GM12878 (cell line): ENCODE data around the gene FXN. TPM values are rescaled to one million over a fixed set of nuclear protein-coding genes. Genes with fewer than 3 reads are reported as not detected.

Experiments
- ASH2L ChIP-seq: fragments of 300-600, 200-600 bp; sonication (generic); IDR thresholded peaks from 2 replicates; pipeline ENCODE4 v1.6.1; 2017; ENCODE audit warnings: low read depth, mild to moderate bottlenecking, borderline replicate concordance
- CEBPB ChIP-seq, 2 experiments: fragments of 150-350 bp in 1 of 2; IDR thresholded peaks; 2 replicates each; pipeline ENCODE4 v1.6.1; 2012 to 2014; ENCODE audit warnings: low read depth in 2 of 2, low read length in 2 of 2, borderline replicate concordance in 1 of 2, inconsistent platforms in 1 of 2
- CHD4 ChIP-seq: fragments of 200-600 bp; sonication (generic); IDR thresholded peaks from 2 replicates; pipeline ENCODE4 v1.6.1; 2016; ENCODE audit warnings: mild to moderate bottlenecking
- EGR1 ChIP-seq, 2 experiments: IDR thresholded peaks; 1 replicate in 1 of 2; 2 replicates in 1 of 2; pipeline ENCODE4 v1.6.1; 2011 to 2012; ENCODE audit warnings: low read depth in 2 of 2, low read length in 2 of 2, borderline replicate concordance in 1 of 2, mild to moderate bottlenecking in 1 of 2, moderate library complexity in 1 of 2
- HDAC2 ChIP-seq: fragments of 200-600 bp; sonication (generic); IDR thresholded peaks from 2 replicates; pipeline ENCODE4 v1.6.1; 2017
- KAT2A ChIP-seq: conservative IDR thresholded peaks from 2 replicates; pipeline ENCODE4 v1.6.1; 2011; ENCODE audit warnings: low read depth, low read length; ENCODE audit not compliant: control insufficient read depth
- MYB ChIP-seq: fragments of 150-350 bp; IDR thresholded peaks from 2 replicates; pipeline ENCODE4 v1.6.1; 2014; ENCODE audit warnings: mild to moderate bottlenecking, low read depth, low read length, borderline replicate concordance
- NR2C2 ChIP-seq: IDR thresholded peaks from 2 replicates; pipeline ENCODE4 v1.6.1; 2011; ENCODE audit warnings: borderline replicate concordance, low read depth; ENCODE audit not compliant: control insufficient read depth, insufficient read length
- POLR2A ChIP-seq: IDR thresholded peaks from 2 replicates; pipeline ENCODE4 v1.6.1; 2011; ENCODE audit warnings: low read depth, mild to moderate bottlenecking, low read length
- SIN3A ChIP-seq: IDR thresholded peaks from 2 replicates; pipeline ENCODE4 v1.6.1; 2012; ENCODE audit warnings: low read depth, low read length, improper control_type of control experiment
- SIX5 ChIP-seq: IDR thresholded peaks from 2 replicates; pipeline ENCODE4 v1.6.1; 2011; ENCODE audit warnings: mild to moderate bottlenecking, low read depth, low read length, moderate library complexity; ENCODE audit not compliant: severe bottlenecking
- SP1 ChIP-seq: IDR thresholded peaks from one replicate; pipeline ENCODE4 v1.6.1; 2011; ENCODE audit warnings: low read depth, low read length
- TAF1 ChIP-seq: IDR thresholded peaks from 2 replicates; pipeline ENCODE4 v1.6.1; 2011; ENCODE audit warnings: mild to moderate bottlenecking, low read depth, low read length, borderline replicate concordance
- polyA plus RNA-seq, 11 experiments: library from polyadenylated mRNA; depleted of rRNA in 4 of 11; unstranded in 6 of 11; stranded (reverse) in 5 of 11; fragments of >200 nt; fragmentation: Nextera tagmentation in 4 of 11; fragmentation: Illumina TruSeq in 1 of 11; extraction: Ambion mirVana in 4 of 11; extraction: Trizol in 1 of 11; gene quantifications; 1 replicate in 1 of 11; 2 replicates in 10 of 11; pipeline versions ENCODE4 v1.2.1 to v1.2.3, GENCODE V29; 2011 to 2016; ENCODE audit warnings: inconsistent platforms in 2 of 11, missing spikeins in 2 of 11, low read depth in 1 of 11
- total RNA-seq, 4 experiments: library from RNA; depleted of rRNA in 3 of 4; stranded (reverse); fragments of >200 nt in 3 of 4; fragmentation: Illumina TruSeq in 1 of 4; extraction: Trizol in 1 of 4; gene quantifications; 2 replicates each; pipeline versions ENCODE4 v1.2.1 to v1.2.3, GENCODE V29; 2013 to 2021
- TF ChIP-seq, protein P1 (sequence below): IDR thresholded peaks from 2 replicates; pipeline ENCODE4 v1.6.1; 2012; ENCODE audit warnings: improper control_type of control experiment, low read depth, low read length; ENCODE audit not compliant: insufficient replicate concordance
- TF ChIP-seq, protein P2 (sequence below): fragments of 450-650 bp; formaldehyde crosslinking; IDR thresholded peaks from 2 replicates; pipeline ENCODE4 v1.4.0; 2022; ENCODE audit warnings: mild to moderate bottlenecking, moderate library complexity
- TF ChIP-seq, protein P3 (sequence below): fragments of 450-650 bp; IDR thresholded peaks from 2 replicates; pipeline ENCODE4 v1.6.1; 2017; ENCODE audit warnings: mild to moderate bottlenecking, low read depth, inconsistent platforms; ENCODE audit not compliant: poor library complexity, severe bottlenecking

FXN gene
- total and polyA plus RNA-seq, 10 of the 15 experiments (the other 5 are each of a cell fraction or from before 2014, with no cell fraction given) = 7.3 to 78.0 (median 23.2) TPM

DNA sequence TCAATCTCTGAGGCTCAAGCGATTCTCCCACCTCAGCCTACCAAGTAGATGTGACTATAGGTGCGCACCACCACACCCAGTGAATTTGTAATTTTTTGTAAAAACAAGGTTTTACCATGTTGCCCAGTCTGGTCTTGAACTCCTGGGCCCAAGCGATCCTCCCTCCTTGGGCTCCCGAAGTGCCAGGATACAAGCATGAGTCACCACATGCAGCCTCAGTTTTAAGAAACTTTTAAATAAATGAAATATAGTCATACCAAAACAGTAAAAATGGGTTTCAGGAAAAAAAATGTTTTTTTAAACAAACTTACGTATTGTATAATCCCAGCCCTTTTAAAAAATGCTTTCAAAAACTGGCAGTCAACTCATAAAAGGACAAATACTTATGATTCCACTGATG, 26.6 kb downstream of the FXN start (continued):
- TF ChIP-seq, protein P1, sequence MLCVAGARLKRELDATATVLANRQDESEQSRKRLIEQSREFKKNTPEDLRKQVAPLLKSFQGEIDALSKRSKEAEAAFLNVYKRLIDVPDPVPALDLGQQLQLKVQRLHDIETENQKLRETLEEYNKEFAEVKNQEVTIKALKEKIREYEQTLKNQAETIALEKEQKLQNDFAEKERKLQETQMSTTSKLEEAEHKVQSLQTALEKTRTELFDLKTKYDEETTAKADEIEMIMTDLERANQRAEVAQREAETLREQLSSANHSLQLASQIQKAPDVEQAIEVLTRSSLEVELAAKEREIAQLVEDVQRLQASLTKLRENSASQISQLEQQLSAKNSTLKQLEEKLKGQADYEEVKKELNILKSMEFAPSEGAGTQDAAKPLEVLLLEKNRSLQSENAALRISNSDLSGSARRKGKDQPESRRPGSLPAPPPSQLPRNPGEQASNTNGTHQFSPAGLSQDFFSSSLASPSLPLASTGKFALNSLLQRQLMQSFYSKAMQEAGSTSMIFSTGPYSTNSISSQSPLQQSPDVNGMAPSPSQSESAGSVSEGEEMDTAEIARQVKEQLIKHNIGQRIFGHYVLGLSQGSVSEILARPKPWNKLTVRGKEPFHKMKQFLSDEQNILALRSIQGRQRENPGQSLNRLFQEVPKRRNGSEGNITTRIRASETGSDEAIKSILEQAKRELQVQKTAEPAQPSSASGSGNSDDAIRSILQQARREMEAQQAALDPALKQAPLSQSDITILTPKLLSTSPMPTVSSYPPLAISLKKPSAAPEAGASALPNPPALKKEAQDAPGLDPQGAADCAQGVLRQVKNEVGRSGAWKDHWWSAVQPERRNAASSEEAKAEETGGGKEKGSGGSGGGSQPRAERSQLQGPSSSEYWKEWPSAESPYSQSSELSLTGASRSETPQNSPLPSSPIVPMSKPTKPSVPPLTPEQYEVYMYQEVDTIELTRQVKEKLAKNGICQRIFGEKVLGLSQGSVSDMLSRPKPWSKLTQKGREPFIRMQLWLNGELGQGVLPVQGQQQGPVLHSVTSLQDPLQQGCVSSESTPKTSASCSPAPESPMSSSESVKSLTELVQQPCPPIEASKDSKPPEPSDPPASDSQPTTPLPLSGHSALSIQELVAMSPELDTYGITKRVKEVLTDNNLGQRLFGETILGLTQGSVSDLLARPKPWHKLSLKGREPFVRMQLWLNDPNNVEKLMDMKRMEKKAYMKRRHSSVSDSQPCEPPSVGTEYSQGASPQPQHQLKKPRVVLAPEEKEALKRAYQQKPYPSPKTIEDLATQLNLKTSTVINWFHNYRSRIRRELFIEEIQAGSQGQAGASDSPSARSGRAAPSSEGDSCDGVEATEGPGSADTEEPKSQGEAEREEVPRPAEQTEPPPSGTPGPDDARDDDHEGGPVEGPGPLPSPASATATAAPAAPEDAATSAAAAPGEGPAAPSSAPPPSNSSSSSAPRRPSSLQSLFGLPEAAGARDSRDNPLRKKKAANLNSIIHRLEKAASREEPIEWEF = no peak
- no peak for TF ChIP-seq EGR1 (IDR thresholded peaks at IDR 0.05; ENCODE audit: borderline replicate concordance in 1 of 2, low read depth in 2 of 2, low read length in 2 of 2)
- TF ChIP-seq ASH2L = no peak
- TF ChIP-seq, protein P2, sequence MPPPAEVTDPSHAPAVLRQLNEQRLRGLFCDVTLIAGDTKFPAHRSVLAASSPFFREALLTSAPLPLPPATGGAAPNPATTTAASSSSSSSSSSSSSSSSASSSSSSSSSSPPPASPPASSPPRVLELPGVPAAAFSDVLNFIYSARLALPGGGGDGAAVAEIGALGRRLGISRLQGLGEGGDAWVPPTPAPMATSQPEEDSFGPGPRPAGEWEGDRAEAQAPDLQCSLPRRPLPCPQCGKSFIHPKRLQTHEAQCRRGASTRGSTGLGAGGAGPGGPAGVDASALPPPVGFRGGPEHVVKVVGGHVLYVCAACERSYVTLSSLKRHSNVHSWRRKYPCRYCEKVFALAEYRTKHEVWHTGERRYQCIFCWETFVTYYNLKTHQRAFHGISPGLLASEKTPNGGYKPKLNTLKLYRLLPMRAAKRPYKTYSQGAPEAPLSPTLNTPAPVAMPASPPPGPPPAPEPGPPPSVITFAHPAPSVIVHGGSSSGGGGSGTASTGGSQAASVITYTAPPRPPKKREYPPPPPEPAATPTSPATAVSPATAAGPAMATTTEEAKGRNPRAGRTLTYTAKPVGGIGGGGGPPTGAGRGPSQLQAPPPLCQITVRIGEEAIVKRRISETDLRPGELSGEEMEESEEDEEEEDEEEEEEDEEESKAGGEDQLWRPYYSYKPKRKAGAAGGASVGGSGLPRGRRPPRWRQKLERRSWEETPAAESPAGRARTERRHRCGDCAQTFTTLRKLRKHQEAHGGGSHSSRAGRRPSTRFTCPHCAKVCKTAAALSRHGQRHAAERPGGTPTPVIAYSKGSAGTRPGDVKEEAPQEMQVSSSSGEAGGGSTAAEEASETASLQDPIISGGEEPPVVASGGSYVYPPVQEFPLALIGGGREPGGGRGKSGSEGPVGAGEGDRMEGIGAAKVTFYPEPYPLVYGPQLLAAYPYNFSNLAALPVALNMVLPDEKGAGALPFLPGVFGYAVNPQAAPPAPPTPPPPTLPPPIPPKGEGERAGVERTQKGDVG (CRISPR knock-in tag) = no peak
- TF ChIP-seq TAF1 = no peak
- TF ChIP-seq KAT2A = no peak
- no peak for TF ChIP-seq SIN3A
- no peak for TF ChIP-seq CEBPB (IDR thresholded peaks at IDR 0.05; ENCODE audit: borderline replicate concordance in 1 of 2, low read depth in 2 of 2, low read length in 2 of 2)
- no peak for TF ChIP-seq MYB
- TF ChIP-seq SIX5 = no peak
- no peak for TF ChIP-seq POLR2A
- no peak for TF ChIP-seq CHD4
- no peak for TF ChIP-seq HDAC2
- TF ChIP-seq SP1 = no peak
- TF ChIP-seq NR2C2 = no peak
- TF ChIP-seq, protein P3, sequence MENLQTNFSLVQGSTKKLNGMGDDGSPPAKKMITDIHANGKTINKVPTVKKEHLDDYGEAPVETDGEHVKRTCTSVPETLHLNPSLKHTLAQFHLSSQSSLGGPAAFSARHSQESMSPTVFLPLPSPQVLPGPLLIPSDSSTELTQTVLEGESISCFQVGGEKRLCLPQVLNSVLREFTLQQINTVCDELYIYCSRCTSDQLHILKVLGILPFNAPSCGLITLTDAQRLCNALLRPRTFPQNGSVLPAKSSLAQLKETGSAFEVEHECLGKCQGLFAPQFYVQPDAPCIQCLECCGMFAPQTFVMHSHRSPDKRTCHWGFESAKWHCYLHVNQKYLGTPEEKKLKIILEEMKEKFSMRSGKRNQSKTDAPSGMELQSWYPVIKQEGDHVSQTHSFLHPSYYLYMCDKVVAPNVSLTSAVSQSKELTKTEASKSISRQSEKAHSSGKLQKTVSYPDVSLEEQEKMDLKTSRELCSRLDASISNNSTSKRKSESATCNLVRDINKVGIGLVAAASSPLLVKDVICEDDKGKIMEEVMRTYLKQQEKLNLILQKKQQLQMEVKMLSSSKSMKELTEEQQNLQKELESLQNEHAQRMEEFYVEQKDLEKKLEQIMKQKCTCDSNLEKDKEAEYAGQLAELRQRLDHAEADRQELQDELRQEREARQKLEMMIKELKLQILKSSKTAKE = no peak
